ENCODE results near the gene CSNK2A3. TPM values are rescaled to one million over a fixed set of nuclear protein-coding genes. Genes with fewer than 3 reads are reported as not detected.

The CSNK2A3 gene
- total and polyA plus RNA-seq, 10 donors: 0.10 to 3.9 (median 1.4) TPM

DNA sequence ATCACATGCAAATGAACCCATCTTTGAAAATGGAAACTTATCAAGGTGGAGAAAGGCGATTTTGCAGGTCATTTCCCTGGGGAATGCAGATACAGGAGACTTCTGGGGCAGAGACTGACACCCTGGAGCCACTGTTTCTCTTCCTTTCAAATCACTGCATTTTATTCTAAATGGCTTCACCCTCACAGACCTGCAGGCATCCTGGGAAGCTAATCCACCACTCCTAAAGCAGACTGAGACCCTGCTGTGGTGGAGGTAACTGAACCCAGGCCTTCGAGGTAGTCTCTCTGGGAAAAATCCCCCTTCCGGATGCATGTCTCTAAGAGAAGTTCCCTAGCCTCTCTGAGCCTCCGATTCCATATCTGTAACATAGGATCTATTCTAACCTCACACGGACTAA, 20.9 kb upstream of the CSNK2A3 start:
- no peak overlapping the region for H3K4me3 ChIP-seq
- H3K36me3 ChIP-seq: no peaks in the 10 kb centered on the region
- no peak for TF ChIP-seq POLR2AphosphoS5 (IDR thresholded peaks at IDR 0.05)
- TF ChIP-seq POLR2A (IDR thresholded peaks at IDR 0.05): no peak
- TF ChIP-seq, protein P1, sequence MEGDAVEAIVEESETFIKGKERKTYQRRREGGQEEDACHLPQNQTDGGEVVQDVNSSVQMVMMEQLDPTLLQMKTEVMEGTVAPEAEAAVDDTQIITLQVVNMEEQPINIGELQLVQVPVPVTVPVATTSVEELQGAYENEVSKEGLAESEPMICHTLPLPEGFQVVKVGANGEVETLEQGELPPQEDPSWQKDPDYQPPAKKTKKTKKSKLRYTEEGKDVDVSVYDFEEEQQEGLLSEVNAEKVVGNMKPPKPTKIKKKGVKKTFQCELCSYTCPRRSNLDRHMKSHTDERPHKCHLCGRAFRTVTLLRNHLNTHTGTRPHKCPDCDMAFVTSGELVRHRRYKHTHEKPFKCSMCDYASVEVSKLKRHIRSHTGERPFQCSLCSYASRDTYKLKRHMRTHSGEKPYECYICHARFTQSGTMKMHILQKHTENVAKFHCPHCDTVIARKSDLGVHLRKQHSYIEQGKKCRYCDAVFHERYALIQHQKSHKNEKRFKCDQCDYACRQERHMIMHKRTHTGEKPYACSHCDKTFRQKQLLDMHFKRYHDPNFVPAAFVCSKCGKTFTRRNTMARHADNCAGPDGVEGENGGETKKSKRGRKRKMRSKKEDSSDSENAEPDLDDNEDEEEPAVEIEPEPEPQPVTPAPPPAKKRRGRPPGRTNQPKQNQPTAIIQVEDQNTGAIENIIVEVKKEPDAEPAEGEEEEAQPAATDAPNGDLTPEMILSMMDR (IDR thresholded peaks at IDR 0.05 in 8 of 11, conservative IDR thresholded peaks at IDR 0.05 in 3 of 11): no peak
- no peaks in the 10 kb centered on the region for H3K4me1 ChIP-seq
- H3K9me3 ChIP-seq: peaks cover 0 to 2% (median 0%) of the 10 kb centered on the region in 8 donors
- intact Hi-C loops (cut with DNase I; ENCODE audit: low total_unique reads): no loop called here
- WGBS, 5 donors: 75 to 84% (median 78%) methylated on average over 5 of the region's 5 CpGs
- H3K27ac ChIP-seq: no peak overlapping the region
- H3K27me3 ChIP-seq (replicated peaks in 1 of 7): no peaks in the 10 kb centered on the region
- DNase-seq: no peak

DNA sequence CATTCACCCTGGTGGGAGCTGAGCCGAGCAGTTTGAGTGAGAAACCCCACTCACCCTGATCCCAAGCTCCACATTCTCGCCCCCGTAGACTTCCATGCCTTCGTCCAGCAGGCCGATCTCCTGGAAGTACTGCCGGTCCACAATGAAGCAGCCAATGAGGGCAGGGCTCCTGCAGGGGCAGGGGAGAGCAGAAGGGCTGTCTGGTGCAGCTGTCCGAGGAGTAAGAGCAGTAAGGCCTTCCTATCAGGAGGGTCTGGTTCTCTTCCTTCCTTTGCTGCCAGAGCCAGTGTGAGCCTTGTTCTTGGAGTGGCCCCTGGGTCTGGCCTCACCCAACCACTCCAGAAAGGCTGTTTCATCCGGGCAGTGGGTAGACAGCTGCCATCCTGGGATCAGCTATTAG, 19.4 kb upstream of the CSNK2A3 start:
- no peak for DNase-seq
- H3K4me1 ChIP-seq: no peaks in the 10 kb centered on the region
- H3K27ac ChIP-seq: no peak overlapping the region
- intact Hi-C loops (cut with DNase I; ENCODE audit: low total_unique reads): no loop called here
- 85 to 92% (median 89%) methylated on average over 8 of the region's 8 CpGs for WGBS, 5 donors
- no peaks in the 10 kb centered on the region for H3K27me3 ChIP-seq (replicated peaks in 1 of 7)
- peaks cover 0 to 17% (median 10%) of the 10 kb centered on the region in 8 donors for H3K9me3 ChIP-seq
- no peak overlapping the region for H3K4me3 ChIP-seq
- H3K36me3 ChIP-seq: no peaks in the 10 kb centered on the region
- TF ChIP-seq POLR2AphosphoS5 (IDR thresholded peaks at IDR 0.05): no peak
- no peak for TF ChIP-seq POLR2A (IDR thresholded peaks at IDR 0.05)
- TF ChIP-seq, protein P1 (IDR thresholded peaks at IDR 0.05 in 8 of 11, conservative IDR thresholded peaks at IDR 0.05 in 3 of 11): no peak

DNA sequence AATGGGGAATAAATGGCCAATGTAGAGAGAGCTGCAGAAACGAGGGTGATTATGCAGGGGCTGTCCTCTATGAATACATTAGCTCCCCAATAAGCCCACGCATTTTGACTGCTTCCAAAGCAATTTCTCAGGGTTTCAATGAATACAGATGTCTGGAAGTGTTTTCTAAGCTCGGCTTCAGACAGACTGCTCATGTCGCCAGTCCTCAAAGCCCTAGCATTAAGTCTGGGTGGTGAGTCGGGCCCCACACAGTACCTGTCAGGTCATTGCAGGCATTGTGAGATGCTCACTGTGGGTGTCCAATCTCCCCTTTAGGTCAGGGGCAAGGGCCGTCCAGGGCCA, 17.9 kb upstream of the CSNK2A3 start:
- intact Hi-C loops (cut with DNase I; ENCODE audit: low total_unique reads): no loop called here
- WGBS, 5 donors: 81 to 95% (median 88%) methylated on average over 6 of the region's 6 CpGs

DNA sequence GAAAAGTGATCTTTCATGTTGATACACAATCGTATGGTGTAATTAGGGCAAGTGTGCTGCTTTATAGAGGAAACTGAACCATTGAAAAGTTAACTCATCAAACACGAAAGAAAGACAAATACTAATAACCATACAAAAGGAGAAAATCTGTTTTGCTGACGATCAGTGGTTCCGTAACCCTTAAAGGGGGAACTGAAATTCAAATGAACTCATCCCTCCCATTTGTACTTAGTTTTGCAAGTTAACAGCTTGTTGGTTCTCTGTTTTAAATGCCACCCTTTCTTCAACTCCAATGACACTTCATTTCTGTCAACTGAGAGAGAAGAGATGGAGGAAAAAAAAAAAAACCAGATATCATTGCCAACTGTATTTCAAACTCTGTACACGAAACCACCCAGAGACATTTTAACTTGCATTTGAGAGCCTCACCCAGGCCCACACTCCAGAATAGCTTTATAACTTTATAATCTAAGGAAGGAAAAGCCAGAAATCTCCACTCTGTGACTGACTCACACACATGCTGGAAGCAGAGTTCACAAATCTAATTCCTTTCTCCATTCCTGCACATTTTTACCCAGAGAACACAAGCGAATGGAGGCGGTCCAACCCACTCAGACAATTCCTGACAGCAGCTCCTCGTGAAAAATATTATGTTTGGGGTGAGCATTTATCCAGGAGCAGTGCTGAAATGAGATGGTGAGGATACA, 17.4 kb upstream of the CSNK2A3 start:
- WGBS, 5 donors: 69 to 85% (median 82%) methylated on average over 8 of the region's 8 CpGs
- Histone ChIP-seq H3K4me3 (no peak overlapping the region), H3K4me1 (no peaks in the 10 kb centered on the region), H3K27ac (no peak overlapping the region), H3K9me3 (peaks cover 0 to 19% (median 13%) of the 10 kb centered on the region in 8 donors), H3K36me3 (no peaks in the 10 kb centered on the region), H3K27me3 (replicated peaks in 1 of 7) (no peaks in the 10 kb centered on the region)
- TF ChIP-seq POLR2AphosphoS5 (IDR thresholded peaks at IDR 0.05) (no peak), POLR2A (IDR thresholded peaks at IDR 0.05) (no peak)
- TF ChIP-seq, protein P1 (IDR thresholded peaks at IDR 0.05 in 8 of 11, conservative IDR thresholded peaks at IDR 0.05 in 3 of 11): no peak
- DNase-seq: no peak
- intact Hi-C loops (cut with DNase I; ENCODE audit: low total_unique reads): no loop called here

More for the DNA sequence above, 17.9 kb upstream of the CSNK2A3 start:
- Histone ChIP-seq H3K9me3 (peaks cover 0 to 19% (median 13%) of the 10 kb centered on the region in 8 donors), H3K4me3 (no peak overlapping the region), H3K4me1 (no peaks in the 10 kb centered on the region), H3K36me3 (no peaks in the 10 kb centered on the region), H3K27me3 (replicated peaks in 1 of 7) (no peaks in the 10 kb centered on the region), H3K27ac (no peak overlapping the region)
- no peak for DNase-seq
- TF ChIP-seq, protein P1 (IDR thresholded peaks at IDR 0.05 in 8 of 11, conservative IDR thresholded peaks at IDR 0.05 in 3 of 11): no peak
- TF ChIP-seq POLR2A (IDR thresholded peaks at IDR 0.05) (no peak), POLR2AphosphoS5 (IDR thresholded peaks at IDR 0.05) (no peak)

Measured in spleen (tissue), 11 donors.